ENCODE measurements around the gene CLUH.
"Not testable (repeated sequence)": the region's sequence is repeated elsewhere in the genome, so short reads cannot be mapped to it uniquely, and the experiment has no call there.

The CLUH gene

DNA sequence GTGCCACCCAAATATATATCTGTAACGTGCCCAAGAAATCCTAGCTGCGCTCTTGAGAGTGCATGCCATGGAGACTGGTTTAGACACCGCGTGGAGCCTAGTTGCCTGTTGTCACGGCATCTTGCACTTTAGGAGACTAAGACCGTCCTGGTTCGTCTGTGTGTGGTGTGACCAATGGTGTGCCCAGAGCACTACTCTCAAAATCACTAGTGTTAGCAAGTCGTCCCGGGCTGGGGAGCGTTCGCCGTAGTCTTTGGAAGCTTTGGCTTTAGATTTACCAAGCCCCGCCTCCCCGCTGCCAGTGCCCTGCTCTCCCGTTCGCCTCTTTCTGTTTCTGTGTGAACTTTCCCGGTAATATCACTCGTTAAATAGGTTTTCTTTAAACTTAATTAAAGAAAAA, 27.0 kb downstream of the CLUH start:
- no peak for DNase-seq

- DNase-seq: no peak
Observed at GRCh38 chr17:2683912-2684311, 27.7 kb downstream of the CLUH start.

- DNase-seq: no peak
Observed at GRCh38 chr17:2682176-2682938, 29.2 kb downstream of the CLUH start.

GRCh38 chr17:2681650-2682049, 29.9 kb downstream of the CLUH start:
- no peak for DNase-seq

GRCh38 chr17:2680961-2681360, 30.6 kb downstream of the CLUH start:
- no peak for DNase-seq

- DNase-seq: not testable (repeated sequence)
Observed at GRCh38 chr17:2679247-2679646, 32.3 kb downstream of the CLUH start.

DNA sequence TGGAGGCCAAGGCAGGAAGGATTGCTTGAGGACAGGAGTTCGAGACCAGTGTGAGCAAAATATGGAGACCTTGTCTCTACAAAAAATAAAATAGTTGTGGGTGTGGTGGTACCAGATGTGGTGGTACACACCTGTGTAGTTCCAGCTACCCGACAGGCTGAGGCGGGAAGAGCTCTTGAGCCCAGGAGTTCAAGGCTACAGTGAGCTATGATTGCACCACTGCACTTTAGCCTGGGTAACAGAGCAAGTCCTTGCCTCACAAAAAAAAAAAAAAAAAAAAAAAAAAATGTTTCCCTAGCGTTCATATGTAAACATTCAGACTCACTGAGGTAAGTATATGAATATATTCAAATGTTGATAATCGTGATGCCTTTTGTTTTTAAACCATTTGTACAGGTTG, 39.5 kb downstream of the CLUH start:
- no peak for DNase-seq

DNA sequence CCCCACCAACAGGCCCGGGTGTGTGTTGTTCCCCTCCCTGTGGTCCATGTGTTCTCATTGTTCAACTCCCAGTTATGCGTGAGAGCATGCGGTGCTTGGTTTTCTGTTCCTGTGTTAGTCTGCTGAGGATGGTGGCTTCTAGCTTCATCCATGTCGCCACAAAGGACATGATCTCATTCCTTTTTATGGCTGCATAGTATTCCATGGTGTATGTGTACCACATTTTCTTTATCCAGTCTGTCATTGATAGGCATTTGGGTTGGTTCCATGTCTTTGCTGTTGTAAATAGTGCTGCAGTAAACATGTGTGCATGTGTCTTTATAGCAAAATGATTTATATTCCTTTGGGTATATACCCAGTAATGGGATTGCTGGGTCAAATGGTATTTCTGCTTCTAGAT, 51.2 kb downstream of the CLUH start:
- not testable (repeated sequence) for DNase-seq

GRCh38 chr17:2659337-2659736, 52.2 kb downstream of the CLUH start:
- DNase-seq: not testable (repeated sequence)

DNA sequence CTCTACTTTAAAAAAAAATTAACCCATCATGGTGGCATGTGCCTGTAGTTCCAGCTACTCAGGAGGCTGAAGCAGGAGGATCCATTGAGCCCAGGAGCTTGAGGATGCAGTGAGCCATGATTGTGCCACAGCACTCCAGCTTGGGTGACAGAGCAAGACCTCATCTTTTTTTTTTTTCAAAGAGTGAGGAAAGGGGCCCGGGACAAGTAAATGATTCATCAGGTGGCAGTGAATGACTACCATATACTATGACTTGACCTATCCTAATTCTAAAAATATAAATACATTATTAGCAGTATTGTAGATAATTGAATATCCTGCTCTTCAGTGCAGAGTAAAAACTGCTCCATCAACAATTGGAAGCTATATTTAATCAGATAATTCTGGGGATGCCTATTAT, 55.3 kb downstream of the CLUH start:
- no peak for DNase-seq

- no peak for DNase-seq
Observed at GRCh38 chr17:2655546-2655945, 56.0 kb downstream of the CLUH start.

DNA sequence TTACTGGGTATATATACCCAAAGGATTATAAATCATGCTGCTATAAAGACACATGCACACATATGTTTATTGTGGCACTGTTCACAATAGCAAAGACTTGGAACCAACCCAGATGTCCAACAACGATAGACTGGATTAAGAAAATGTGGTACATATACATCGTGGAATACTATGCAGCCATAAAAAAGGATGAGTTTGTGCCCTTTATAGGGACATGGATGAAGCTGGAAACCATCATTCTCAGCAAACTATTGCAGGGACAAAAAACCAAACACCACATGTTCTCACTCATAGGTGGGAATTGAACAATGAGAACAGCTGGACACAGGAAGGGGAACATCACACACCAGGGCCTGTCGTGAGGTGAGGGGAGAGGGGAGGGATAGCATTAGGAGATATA, 58.7 kb downstream of the CLUH start:
- DNase-seq: not testable (repeated sequence)

- no peak for DNase-seq
Observed at GRCh38 chr17:2649191-2649590, 62.4 kb downstream of the CLUH start.

- no peak for DNase-seq
Observed at GRCh38 chr17:2647957-2648356, 63.6 kb downstream of the CLUH start.

- no peak for DNase-seq
Observed at GRCh38 chr17:2644971-2645370, 66.6 kb downstream of the CLUH start.

Measured in CD4-positive, alpha-beta T cell treated with Interleukin-6 for 4 hours (primary cell).